DMS114 treated with DMSO at 0.1 percent for 48 hours (cell line): ENCODE results near the gene CACNG8.
"Not testable (repeated sequence)": the region's sequence is repeated elsewhere in the genome, so short reads cannot be mapped to it uniquely, and the experiment has no call there.

Source experiments
- DNase-seq: peaks from one replicate; lab custom pipeline; 2025; ENCODE audit not compliant: unreplicated experiment; lab: John Stamatoyannopoulos, UW

CACNG8 gene

GRCh38 chr19:53962887-53963431 is at the start of gene CACNG8:
TSS of gene CACNG8 (plus strand) at chr19:53962937.
- DNase-seq: no peak

GRCh38 chr19:53915000-53915399 is 47.7 kb upstream of the CACNG8 start:
- DNase-seq: no peak

DNA sequence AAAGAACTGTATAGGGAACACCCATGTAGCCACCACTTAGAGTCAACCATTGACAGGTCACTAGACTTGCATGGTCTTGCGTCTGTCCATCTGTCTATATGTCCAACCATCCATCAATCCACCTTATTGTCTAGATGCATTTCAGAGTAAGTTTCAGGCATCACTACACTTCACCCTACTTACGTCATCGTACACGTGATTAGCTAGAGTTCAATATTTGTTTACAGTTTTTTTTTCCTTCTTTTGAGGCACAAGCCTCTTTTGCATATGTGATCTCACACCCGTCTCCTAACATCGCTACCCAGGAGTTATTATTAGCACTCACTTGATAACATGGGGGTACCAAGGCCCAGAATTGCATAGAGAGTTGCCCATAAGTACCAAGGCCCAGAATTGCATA is 46.7 kb upstream of the CACNG8 start:
- no peak for DNase-seq

- no peak for DNase-seq
Observed at GRCh38 chr19:53917356-53917755, 45.4 kb upstream of the CACNG8 start.

GRCh38 chr19:53927739-53928138 is 35.0 kb upstream of the CACNG8 start:
- DNase-seq: no peak

- no peak for DNase-seq
Observed at GRCh38 chr19:53936029-53936428, 26.7 kb upstream of the CACNG8 start.

DNA sequence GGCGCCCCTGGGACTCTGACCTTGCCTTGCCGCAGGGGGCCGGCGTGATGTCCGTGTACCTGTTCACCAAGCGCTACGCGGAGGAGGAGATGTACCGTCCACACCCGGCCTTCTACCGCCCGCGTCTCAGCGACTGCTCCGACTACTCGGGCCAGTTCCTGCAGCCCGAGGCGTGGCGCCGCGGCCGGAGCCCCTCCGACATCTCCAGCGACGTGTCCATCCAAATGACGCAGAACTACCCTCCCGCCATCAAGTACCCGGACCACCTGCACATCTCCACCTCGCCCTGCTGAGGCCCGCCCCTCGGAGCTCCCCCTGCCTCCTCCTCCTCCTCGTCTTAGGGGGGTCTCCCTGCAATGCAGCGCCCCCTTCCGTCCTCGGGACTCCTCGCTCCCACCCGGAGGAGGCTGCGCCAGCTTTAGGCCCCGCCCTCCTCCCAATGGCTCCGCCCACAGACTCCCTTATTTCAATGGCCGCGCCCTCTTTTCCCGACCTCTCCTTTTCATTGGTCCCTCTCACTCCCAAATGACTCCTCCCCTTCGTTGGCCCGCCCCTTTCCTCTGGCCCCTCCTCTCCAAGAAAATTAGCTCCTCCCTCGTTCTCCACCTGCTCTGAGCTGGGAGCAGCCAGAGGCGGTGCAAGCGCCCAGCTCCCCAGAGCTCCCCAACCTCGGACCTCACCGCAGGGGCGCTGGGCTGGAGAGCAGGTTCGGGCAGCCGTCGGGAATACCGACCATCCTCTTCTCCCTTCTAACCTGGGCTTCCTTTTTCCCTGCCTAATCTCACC is 20.5 kb upstream of the CACNG8 start:
- no peak for DNase-seq

DNA sequence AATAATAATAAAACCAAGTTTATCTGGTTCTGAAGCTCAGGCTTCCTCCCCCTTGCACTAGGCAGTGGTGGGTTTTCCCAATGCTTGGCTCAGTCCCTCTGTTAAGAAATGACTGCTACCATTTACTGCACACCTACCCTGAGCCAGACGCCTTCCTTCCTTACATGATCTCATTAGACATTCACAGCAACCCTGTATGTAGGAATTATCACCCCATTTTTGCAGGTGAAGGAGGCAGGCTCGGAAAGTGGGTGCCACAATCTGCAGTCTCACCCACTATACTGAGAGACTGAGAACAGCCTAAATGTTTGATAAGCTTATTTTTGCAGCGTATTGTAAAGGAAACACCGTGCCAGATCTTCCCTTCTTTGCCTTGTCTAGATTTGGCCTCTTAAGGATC is 18.3 kb upstream of the CACNG8 start:
- no peak for DNase-seq

- no peak for DNase-seq
Observed at GRCh38 chr19:53944933-53945332, 17.8 kb upstream of the CACNG8 start.

GRCh38 chr19:53945441-53945840 is 17.3 kb upstream of the CACNG8 start:
- DNase-seq: no peak

- no peak for DNase-seq
Observed at GRCh38 chr19:53945998-53946397, 16.7 kb upstream of the CACNG8 start.

DNA sequence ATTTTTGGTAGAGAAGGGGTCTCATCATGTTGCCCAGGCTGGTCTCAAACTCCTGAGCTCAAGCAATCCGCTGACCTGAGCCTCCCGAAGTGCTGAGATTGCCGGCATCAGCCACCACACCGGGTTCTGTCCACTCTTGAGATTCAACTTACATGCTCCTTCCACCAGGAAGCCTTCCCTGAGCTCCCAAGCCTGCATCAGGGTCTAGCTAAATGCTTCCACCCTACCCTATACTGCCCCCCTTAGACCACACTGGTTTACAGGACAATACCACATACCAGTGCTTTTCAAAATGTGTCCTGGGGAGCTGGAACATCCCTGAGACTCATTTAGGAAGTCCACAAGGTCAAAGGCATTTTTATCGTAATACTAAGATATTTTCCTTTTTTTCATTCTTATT is 15.1 kb upstream of the CACNG8 start:
- DNase-seq: peak; percentile 15

DNA sequence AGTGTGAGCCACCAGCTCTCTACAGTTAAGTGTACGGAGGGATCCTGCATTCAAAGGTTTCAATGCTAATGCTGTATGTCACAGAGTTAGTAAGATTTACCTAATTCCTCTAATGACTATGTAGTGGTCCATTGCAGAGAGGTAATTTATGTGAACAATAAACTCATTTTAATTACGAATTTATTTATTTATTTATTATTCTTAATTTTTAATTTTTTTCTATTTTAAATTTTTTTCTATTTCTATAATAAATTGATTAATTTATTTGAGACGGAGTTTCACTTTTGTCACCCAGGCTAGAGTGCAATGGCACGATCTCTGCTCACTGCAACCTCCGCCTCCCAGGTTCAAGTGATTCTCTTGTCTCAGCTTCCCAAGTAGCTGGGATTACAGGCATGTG is 14.1 kb upstream of the CACNG8 start:
- DNase-seq: not testable (repeated sequence)

- DNase-seq: no peak
Observed at GRCh38 chr19:53951436-53951835, 11.3 kb upstream of the CACNG8 start.

DNA sequence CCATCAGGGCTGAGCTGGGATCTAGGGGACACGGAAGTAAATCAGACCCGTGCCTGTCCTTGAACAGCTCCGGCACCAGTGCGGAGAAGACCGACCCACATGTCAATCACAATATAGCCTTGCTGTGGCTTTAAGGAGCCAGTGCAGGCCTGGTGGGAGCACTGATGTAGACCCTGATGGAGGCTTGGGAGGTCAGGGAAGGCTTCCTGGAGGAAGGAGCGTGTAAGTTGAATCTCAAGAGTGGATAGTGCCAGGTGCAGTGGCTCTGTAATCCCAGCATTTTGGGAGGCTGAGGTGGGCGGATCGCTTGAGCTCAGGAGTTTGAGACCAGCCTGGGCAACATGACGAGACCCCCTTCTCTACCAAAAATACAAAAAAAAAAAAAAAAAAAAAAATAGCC is 10.8 kb upstream of the CACNG8 start:
- no peak for DNase-seq

GRCh38 chr19:53953383-53953782 is 9.4 kb upstream of the CACNG8 start:
- DNase-seq: no peak

- no peak for DNase-seq
Observed at GRCh38 chr19:53957448-53958167, 5.1 kb upstream of the CACNG8 start.

GRCh38 chr19:53958168-53958571 is 4.6 kb upstream of the CACNG8 start:
- no peak for DNase-seq

DNA sequence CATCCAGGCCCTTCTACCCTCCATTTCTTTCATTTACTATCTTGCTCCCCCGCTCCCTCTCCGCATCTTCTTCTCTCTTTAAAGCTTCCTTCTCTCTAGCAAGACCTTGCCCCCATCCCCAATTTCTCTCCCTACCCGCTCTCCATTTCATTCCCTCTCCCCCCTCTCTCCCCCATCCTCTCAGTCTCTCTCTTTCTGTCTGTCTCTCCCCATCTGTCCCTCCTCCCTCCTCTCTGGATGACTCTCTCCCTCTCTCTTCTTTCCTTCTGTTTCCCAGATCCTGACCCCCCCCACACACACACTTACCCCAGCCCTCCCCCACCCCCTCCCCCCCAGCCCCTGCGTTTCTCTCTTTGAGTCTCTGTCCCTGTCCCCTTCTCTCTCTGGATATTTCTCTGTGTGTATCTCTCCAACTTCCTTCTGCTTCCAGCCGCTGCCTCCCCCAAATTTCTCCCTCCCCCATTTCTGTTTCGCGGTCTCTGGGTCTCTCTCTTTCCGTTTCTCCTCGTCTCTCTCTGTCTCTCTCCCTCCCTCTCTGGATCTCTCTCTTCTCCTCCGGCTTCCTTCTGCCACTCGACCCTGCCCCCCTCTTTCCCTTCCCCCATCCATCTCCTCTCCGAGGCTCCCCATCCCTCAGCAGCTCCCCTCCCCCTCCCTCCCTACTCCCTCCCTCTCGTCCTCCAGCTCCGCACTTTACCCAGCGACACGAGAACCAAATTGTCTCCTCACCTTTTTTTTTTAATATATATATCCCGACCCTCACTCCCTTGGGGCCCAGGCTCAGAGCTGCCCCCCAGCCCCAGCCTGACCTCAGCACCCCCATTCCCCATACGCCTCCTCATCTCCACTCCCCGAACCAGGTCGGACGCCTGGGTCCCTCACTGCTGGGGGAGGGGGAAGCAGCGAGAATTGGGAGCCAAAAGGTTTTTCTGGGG is 3.6 kb upstream of the CACNG8 start:
- DNase-seq: no peak

DNA sequence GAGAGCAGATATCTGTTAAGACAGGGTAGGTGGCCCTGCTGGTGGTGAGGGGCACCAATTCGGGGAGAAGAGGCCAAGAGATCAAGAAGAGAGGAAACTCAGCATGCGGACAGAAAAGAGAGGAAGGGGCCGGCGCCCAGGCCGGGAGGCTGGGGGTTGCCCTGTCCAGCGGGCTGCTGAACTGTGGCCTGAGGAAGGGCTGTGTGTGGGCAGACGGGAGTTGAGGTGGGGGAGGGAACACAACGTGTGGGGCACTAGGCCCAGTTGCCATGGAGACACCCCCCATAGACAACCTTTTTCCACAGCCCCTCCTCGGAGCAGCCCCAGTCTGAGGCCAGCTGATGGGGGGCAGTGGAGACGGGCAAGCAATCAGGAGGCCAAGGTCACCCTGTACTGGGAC is 2.5 kb upstream of the CACNG8 start:
- no peak for DNase-seq

DNA sequence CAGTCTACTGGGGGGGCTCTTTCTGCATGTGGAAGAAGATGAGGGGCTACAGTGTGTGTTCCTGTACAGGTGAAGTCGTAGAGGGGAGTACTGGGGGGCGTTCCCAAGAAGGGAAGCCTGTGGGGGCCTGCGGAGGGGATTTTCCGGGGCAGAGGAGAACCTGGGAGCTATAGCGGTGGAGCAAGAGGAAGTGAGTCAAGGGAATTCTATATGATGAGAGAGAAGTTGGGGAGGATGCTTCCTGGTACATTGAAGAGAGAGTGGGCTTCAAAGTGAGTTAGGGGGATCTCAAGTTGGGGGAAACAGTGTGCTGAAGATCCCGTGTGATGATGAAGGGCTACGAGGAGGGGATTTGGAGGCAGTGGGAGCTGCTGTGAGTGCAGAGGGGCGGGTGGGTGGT is 1.9 kb upstream of the CACNG8 start:
- DNase-seq: no peak
